Measurements from ENCODE around the gene CLDN11.

Gene CLDN11

GRCh38 chr3:170473358-170473757, 54.7 kb downstream of the CLDN11 start:
- no peak for DNase-seq

- DNase-seq: no peak
Measured at GRCh38 chr3:170475092-170475685, 56.5 kb downstream of the CLDN11 start.

- no peak for DNase-seq
Measured at GRCh38 chr3:170476291-170476690, 57.6 kb downstream of the CLDN11 start.

- DNase-seq: no peak
Measured at GRCh38 chr3:170477395-170477794, 58.7 kb downstream of the CLDN11 start.

- DNase-seq: no peak
Measured at GRCh38 chr3:170480111-170480510, 61.4 kb downstream of the CLDN11 start.

GRCh38 chr3:170482199-170482598, 63.5 kb downstream of the CLDN11 start:
- no peak for DNase-seq

GRCh38 chr3:170483485-170484262, 65.0 kb downstream of the CLDN11 start:
- DNase-seq: no peak

Measured in femur (tissue), 1 donor.